ENCODE results near the gene OPTN.

DNA sequence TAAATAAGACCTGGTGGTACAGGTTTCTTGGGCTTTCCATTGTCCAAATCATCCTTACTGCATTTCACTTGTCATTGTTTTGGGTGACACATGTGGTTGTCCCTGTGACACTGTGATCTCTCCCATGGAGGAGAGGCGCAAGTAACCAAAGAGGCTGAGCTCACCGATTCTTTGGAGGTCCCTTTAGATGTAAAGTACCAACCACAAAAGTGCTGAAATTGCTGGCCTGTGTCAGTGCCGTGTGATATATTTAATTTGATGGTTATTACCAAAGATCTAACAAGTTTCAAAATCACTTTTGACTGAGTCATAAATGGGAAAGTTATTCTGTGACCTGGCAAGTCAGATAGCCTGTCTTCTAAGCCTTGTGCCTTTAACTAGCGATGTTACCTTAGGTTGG lies 80.8 kb downstream of the OPTN start:
- TF ChIP-seq, protein P1, sequence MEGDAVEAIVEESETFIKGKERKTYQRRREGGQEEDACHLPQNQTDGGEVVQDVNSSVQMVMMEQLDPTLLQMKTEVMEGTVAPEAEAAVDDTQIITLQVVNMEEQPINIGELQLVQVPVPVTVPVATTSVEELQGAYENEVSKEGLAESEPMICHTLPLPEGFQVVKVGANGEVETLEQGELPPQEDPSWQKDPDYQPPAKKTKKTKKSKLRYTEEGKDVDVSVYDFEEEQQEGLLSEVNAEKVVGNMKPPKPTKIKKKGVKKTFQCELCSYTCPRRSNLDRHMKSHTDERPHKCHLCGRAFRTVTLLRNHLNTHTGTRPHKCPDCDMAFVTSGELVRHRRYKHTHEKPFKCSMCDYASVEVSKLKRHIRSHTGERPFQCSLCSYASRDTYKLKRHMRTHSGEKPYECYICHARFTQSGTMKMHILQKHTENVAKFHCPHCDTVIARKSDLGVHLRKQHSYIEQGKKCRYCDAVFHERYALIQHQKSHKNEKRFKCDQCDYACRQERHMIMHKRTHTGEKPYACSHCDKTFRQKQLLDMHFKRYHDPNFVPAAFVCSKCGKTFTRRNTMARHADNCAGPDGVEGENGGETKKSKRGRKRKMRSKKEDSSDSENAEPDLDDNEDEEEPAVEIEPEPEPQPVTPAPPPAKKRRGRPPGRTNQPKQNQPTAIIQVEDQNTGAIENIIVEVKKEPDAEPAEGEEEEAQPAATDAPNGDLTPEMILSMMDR (IDR thresholded peaks at IDR 0.05 in 4 of 5, conservative IDR thresholded peaks at IDR 0.05 in 1 of 5) = no peak
- TF ChIP-seq POLR2A (IDR thresholded peaks at IDR 0.05) = no peak

All from gastrocnemius medialis (tissue), 4 donors.